Activated CD4-positive, alpha-beta T cell treated with anti-CD3 and anti-CD28 coated beads, Interleukin-2, amount 50 U/mL, for 48 hours (primary cell): ENCODE results near the gene ZNFX1.
"Not testable (repeated sequence)": the region's sequence is repeated elsewhere in the genome, so short reads cannot be mapped to it uniquely, and the experiment has no call there.

Source experiments
- DNase-seq, 2 experiments: peaks; one replicate each; pipeline ENCODE4 v3.0.0-alpha.2; 2020

Gene ZNFX1

DNA sequence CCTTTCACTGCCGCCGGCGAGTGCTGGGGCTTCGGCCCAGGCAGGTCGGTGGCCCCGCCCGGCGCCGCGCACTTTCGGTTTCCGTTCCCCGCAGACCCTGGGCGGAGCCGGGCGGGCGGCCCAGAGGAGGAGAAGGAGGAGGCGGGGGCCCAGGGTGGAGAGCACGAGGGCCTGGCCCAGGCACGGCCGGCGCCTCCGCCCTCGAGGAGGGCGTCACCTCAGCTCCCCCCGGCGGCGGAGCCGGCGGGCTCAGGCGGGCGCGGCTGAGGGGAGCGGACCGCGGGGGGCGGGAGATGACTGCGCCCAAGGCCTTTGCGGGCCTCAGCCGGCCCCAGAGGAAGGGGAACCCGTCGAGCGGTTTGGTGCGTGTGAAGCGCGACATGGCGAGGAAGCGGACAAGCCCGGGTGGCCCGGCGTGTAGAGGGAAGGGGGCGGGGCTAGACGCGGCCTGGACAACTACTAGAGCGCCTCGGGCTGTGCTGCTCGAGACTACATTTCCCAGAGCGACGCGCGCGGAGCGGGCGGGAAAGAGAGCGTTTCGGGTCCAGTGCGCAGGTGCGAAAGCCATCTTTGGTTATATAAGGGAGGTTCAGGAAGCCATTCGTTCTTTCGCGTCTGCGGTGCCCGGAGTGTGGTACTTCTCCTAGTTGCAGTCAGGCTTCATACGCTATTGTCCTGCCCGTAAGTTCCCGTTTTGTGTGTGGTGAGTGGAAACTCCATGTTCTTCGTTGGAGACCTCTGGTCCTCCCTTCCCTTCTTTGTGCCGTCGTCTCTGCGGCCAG lies at the start of gene ZNFX1:
Gene ZNFX1, minus strand, starts transcription at position 22 of the 782 bp plus-strand sequence. CDS start 2,218 bp downstream, outside the sequence.
- peak; percentile 99 for DNase-seq

DNA sequence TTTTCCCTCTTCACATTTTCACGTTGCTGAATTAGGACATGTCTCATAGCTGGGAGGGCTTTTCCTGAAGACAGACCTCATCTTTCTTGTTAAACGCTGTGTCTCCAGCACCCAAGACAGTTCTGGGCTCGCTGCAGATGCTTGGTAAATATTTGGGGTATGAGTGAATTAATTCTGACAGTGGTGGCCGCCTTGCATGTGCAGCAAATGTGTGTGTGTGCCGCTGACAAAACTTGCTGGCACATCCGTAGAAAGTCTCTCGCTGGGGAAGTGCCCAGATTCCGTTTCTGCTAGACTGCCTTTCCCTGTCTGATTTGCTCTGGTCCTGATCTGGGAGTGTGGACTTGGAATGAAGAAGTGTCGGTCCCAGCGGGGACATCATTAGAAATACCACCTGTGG lies 48.2 kb upstream of the ZNFX1 start:
- no peak for DNase-seq

DNA sequence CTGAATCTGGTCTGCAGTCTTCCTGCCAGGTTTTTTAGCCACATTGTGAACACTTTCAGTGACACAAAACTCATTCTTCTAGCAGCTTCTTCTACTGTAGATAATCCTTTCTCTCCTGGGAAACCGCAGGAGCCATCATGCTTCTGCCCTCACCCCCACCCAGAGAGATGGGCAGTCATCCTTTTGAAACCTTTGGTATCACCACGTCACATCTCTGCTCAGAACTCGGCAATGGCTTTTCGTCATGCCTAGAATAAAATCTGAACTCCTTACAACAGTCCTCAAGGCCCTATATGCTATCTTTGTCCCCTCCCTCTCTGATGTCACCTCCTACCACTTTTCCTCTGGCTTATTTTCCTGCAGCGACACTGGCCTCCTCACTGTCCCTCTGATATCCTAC lies 46.4 kb upstream of the ZNFX1 start:
- no peak for DNase-seq

DNA sequence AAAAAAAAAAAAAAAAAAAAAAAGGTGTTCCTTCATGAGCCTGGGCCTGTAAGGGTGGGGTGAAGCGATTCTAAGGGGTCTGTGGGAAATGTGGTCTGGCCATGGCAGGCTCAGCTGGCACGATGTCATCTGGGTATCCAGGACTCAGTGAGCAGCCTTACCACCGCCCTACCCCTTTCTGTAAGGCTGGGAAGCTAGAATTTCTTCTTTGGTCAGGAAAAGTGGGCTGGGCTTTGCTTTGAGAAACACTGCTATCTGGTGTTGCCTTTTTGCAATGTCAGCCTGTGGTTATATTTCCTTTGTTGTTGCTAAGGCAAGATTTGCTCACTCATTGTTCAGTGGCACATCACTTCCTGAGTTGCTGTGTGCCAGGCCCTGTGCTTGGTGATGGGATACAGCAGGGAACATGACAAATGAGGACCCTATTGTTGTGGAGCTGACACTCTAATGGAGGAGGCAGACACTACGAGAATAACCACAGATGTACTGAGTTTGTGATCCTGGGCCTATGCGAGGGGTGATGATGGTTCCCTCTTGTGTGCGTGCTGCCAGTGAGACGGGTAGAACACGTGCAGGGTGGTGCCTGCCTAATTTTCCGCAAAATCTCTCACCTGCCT lies 45.9 kb upstream of the ZNFX1 start:
- peak; percentile 24 to 38 for DNase-seq

DNA sequence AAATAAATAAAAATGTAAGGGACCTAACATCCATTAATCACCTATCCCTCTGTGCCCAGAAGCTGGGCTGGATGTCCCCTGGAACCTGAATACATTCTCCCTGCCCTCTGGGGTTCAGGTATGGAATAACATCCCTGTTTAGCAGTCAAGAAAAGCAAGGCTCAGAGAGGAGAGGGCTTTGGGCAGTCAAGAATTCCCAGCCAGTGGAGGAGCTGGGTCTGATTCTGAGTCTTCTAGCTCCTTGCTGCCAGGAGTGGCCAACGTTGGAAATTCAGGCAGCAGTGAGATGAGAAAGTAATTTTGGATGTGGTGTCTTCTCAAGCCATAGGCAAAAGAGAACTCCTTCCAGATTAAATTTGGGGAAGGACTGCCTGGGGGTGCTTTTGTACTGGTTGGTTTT lies 42.6 kb upstream of the ZNFX1 start:
- DNase-seq, result no peak

DNA sequence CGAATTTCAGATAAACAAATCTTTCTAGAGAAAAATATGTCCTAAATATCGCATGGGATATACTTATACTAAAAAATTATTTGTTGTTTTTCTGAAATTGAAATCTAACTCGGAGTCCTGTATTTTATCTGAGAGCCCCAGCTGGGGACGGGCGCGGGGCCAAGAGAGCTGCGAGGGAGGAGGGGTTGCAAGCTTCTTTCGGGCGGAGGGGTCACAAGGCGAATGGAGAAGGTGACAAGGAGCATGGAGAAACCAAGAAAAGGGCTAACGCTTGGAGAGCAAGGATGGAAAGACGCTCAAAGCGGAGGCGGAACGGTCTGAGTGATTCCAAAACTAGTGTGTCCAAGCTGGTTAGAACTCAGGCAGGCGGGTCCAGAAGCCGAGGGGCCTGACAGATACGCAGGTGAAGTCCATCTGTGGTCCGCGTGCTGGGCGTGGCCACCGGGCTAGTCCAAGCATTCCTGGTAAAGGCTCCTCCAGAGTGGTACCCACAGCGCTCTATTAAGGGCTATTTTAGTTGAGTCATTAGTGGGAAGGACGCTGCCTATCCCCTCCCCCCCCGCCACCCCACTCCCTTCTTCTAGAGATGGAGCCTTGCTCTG lies 41.5 kb upstream of the ZNFX1 start:
- DNase-seq, result peak in 1 of 2 experiments; percentile 14

DNA sequence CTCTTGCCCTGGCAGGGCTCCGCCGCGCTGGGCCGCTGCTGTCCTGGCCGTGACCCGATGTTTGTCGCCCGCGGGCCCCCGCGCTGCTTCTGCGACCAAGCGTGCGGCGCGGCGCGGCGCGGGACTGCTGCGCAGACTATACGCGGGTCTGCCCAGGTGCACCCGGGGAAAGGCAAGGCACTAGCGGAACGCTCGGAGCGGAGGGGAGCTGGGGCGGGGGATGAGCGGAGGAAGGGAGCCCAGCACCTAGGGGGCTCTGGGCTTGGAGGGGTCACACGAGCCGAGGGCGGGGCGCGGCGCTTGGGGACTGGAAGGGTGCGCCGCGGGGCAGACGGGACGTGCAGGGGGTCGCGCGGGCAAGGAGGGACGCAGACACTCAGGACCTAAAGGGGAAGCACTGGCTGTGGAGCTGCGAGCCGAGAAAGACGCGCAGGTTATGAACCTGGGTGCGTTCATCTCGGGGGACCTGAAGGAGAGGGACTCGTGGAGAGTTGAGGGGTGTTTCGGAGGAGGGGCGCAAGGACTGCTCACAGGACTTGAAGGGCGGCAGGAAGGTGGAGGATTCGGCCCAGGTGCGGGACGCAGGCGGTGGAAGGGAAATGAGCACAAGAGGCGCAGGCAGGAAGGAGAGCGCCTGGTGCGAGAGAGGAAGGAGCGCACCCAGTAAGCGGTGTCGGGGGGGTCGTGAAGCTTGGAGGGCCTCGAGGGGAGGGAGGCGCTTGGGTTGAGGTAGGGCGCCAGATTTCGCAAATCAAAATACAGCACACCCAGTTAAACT lies 40.8 kb upstream of the ZNFX1 start:
- peak in 1 of 2 experiments; percentile 23 for DNase-seq

DNA sequence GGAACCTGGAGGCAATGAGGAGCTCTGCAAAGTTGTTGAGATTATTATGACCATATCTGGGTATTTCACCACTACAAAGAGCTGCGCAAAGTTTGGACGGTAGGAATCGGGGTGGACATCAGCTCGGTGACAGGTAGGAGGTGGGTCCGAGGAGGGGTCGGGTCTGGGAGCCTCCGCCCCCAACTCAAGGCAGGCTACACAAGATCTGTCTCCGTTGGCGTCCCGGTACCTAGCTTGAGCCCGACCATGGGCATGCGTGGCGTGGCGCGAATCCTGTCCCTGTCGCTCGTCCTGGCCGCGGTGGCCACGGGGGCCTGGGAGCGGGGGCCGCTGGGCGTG lies 40.2 kb upstream of the ZNFX1 start:
- DNase-seq, result no peak

DNA sequence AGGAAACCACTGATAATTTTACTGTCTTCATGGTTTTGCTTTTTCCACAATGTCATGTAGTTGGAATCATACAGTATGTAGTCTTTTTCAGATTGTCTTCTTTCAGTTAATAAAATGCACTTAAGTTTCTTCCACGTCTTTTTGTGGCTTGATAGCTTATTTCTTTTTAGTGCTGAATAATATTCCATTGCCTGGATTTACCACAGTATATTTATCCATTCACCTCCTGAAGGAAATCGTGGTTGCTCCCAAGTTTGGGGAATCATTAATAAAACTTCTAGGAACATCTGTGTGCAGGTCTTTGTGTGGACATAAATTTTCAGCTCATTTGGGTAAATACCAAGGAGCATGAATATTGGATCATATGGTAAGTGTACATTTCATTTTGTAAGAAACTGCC lies 38.8 kb upstream of the ZNFX1 start:
- DNase-seq, result no peak

DNA sequence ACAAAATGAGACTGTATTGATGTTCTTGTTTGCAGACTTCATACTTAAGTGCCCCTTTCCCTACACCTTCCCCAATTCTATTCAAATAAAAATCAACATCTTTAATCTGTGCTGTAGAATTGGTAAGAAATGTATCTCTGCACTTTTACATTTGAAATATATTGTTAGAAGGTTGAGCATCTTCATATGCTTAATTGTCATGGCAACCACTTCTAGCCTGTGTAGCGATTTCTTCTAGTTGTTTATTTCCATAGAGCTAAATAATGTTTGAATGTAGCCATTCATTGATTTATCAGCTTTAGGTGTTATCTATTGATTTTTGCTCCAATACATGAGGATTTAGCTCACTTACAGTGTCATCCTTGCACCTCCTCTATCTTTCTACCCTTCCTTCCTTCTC lies 37.7 kb upstream of the ZNFX1 start:
- no peak for DNase-seq

DNA sequence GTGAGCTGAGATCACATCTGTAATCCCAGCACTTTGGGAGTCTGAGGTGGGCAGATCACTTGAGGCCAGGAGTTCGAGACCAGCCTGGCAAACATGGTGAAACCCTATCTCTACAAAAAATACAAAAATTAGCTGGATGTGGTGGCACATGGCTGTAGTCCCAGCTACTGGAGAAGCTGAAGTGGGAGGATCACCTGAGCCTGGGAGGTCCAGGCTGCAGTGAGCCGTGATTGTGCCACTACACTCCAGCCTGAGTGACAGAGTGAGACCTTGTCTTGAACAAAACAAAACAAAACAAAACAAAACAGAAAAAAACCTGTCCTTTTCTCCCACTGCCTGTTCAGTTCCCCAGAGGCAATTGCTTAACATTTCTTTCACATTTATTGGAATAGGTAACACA lies 36.2 kb upstream of the ZNFX1 start:
- not testable (repeated sequence) for DNase-seq

DNA sequence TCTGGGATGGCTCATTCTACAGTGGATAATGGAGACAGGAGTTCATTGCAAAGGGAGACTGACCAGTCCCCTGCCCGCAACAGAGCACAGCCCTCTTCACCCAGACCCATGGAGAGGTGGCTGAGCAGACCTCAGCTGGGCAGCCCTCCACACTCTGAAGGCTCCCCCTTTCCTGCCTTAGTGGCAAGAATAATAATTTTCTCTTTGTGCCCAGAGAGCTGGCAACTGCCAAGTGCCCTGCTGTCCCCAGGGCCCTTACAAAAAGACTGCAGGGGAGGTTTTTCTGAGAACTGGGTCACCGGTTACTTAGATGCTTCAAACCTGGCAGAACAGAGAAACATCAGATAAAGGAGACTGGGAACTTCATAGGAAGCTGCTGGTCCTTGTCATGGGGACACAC lies 35.4 kb upstream of the ZNFX1 start:
- no peak for DNase-seq

DNA sequence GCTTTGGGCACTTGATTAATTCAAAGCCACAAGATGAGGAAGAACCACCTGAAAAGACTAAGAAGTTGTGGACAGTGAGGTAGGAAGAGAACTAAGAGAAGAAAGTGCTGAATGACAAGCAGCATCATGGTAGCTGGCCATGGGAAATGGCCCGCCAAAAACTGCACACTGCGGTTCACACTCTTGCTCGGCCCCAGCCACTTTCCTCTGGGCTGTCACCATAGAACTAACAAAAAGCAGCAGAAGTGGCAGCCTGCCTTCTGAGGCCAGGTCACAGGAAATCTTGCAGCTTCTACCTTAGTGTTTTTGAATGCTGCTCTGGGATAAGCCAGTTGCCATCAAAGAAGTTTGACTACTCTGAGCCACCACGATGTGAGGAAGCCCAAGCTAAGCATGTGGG lies 34.8 kb upstream of the ZNFX1 start:
- DNase-seq, result no peak

DNA sequence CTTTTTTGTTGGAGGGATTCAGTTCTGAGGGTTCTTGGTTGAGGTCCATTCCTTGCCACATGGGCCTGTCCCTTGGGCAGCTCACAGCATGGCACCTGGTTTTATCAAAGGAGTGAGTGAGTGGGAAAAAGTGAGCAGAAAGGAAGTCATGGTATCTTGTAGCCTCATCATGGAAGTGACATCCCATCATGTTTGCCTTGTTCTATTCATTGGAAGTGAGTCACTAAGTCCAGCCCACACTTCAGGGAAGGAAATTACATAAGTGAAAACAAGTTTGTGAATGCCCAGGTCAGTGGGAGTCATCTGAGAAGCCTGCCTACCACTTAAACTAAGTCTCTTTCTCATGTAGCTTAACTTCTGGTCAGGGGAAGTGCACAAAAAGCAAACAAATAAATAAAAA lies 32.8 kb upstream of the ZNFX1 start:
- DNase-seq, result peak in 1 of 2 experiments; percentile 23

DNA sequence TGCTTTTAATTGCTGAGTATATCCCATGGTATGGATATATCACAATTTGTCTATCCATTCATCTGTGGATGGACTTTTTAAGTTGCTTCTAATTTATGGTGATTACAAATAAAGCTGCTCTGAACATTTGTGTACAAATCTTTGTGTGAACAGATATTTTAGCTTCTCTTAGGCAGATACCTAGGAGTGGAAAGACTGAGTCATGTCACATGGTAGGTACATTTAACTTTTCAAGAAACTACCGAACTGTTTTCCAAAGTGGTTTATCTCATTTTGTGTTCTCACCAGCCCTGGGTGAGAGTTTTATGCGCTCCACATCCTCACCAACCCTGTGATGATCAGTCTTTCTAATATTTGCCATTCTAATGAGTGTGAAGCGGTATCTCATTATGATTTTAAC lies 31.0 kb upstream of the ZNFX1 start:
- DNase-seq, result no peak

DNA sequence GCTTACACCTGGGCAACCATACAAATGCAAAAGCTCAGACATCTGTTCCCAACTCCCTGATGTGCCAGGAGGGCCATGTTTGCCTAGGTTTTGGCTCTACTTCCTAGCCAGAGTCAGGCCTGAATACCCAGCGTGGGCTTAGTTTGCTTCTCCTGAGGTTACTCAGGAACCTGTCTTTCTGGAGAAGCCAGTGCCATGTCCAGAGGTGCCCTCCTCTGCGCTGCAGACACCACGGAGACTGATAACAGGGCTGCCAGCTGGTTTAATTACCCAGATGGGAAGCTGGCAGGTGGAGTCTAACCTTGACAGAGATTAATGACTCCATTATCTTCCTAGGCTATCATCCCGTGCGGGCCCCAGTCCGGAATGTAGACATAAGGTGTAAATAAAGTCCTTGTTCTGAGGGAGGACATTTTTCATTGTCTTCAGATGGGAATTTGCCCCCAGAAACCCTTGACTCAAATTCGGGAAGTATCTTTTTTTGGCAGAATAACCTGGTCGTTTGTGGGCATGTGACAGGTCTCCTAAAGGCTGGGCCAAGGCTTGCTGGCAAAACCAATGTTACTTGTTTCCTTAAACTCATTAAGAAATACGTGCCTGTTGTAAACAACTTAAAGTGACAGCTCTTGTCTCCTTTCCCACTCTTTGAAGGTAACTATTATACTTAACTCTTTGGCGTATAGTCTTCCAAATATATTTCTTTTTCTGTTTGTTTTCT lies 29.2 kb upstream of the ZNFX1 start:
- DNase-seq, result no peak

DNA sequence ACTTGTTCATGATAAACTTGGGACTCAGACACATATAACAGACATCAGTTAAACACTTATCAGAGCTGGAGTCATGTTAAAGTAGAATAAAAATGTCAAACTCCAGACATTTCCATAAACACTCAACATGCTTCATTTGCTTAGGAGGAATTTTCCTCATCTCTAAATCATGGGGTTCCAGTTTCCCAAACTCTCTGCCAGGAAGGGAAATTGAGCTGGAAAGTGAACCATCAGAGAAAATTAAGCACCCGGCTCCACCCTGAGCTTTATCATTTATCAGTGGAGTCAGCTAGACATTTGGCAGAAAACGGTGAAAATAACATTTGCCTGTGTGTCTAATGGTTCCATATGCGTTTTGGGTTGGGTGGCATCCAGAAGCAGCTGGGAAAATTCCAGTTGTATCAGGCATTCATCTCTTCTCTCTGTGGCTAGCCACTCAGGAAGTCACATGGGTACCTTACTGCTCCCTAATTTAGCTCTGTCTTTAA lies 25.3 kb upstream of the ZNFX1 start:
- DNase-seq, result no peak

DNA sequence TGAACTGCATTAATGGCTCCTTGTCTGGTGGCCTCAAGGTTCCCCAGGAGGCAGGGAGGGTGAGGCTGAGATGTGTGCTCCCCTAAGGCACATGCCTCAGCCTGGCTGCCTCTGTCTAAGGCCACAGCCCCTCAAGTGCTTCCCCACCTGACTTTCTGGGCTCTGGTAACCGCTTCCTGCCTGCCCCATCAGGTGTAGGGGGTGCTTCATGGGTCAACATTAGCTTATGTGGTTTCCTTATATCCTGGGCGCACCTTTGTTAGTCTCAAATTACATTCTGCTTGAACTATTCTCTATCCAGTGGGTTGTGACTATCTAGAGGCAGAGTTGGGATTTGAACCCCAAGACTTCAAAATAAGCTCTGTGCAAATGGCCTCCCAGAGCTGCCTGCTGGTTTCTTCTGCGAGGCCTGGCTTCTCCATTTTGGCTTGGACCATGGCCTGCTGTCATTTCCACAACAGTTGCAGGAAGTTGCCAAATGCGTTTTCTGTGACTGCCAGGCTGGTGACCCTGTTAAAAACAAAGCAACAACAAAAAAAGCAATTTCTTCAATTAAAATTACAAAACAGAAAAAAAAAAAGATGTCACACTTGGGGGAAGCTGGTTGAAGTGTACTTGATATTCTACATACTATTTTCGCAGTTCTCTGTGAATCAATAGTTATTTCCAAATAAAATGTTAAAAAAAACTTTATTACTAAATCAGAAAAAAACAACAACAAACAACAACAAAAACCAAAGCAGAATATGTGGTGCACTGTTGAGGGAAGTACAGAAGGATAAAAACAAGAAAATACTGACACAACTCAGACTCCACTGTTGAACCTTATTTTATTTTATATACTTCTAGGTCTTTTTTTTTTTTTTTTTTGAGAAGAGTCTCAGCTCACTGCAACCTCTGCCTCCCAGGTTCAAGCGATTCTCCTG lies 20.0 kb upstream of the ZNFX1 start:
- DNase-seq, result no peak

DNA sequence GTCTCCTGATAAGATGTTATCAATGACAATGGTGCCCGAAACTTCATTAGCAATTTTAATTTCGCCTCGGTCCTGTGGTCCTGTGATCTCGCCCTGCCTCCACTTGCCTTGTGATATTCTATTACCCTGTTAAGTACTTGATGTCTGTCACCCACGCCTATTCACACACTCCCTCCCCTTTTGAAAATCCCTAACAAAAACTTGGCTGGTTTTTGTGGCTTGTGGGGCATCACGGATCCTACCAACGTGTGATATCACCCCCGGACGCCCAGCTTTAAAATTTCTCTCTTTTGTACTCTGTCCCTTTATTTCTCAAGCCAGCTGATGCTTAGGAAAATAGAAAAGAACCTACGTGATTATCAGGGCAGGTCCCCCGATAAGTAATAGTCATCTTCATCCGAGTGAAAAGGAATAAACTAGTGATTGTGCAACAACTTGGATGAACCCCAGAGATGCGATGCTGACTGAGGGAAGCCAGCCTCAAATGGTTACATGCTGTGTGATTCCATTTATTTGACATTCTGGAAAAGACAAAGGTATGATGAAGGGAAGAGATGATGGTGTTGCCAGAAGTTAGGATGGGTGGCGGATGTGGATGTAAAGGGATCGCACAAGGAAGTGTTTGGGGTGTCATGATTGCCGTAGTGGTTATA lies 16.3 kb upstream of the ZNFX1 start:
- DNase-seq, result not testable (repeated sequence)

DNA sequence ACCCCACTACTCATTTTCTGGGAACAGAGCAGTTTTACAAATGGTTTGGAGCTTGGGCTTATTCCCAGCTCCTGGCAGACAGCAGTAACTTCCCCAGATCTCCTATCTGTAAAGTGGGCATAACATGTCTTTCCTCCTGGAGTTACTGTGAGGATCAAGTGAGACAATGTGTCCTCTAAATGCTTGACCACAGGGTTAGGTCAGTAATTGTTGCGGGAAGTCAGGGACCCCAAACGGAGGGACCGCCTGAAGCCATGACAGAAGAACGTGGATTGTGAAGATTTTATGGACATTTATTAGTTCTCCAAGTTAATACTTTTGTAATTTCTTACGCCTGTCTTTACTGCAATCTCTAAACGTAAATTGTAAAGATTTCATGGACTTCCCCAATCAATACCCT lies 15.3 kb upstream of the ZNFX1 start:
- no peak for DNase-seq

DNA sequence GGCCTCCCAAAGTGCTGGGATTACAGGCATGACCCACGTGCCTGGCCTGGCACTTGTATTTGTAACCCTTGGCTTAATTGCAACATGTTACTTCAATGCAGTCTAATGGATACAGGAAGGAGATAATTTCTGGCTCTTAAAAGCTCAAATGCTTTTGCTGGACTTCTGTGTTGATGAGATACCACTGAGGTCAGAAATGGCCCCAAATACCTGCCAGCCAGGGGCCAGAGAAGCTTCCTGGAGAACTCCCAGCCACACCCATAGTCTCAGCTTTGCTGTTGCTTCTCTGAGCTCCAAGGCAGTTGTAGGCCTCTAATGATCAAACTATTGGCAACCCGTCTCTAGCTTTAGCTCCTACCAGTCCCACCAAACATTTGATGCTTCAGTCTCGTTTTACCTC lies 14.2 kb upstream of the ZNFX1 start:
- no peak for DNase-seq
